ENCODE data around the gene SYNGAP1.

GRCh38 chr6:33450434-33450833 is 30.6 kb downstream of the SYNGAP1 start:
- TF ChIP-seq, protein P1, sequence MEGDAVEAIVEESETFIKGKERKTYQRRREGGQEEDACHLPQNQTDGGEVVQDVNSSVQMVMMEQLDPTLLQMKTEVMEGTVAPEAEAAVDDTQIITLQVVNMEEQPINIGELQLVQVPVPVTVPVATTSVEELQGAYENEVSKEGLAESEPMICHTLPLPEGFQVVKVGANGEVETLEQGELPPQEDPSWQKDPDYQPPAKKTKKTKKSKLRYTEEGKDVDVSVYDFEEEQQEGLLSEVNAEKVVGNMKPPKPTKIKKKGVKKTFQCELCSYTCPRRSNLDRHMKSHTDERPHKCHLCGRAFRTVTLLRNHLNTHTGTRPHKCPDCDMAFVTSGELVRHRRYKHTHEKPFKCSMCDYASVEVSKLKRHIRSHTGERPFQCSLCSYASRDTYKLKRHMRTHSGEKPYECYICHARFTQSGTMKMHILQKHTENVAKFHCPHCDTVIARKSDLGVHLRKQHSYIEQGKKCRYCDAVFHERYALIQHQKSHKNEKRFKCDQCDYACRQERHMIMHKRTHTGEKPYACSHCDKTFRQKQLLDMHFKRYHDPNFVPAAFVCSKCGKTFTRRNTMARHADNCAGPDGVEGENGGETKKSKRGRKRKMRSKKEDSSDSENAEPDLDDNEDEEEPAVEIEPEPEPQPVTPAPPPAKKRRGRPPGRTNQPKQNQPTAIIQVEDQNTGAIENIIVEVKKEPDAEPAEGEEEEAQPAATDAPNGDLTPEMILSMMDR (IDR thresholded peaks at IDR 0.05 in 4 of 5, conservative IDR thresholded peaks at IDR 0.05 in 1 of 5): no peak
- no peak for TF ChIP-seq POLR2A (IDR thresholded peaks at IDR 0.05)

All from gastrocnemius medialis (tissue), 4 donors.